Tibial nerve (tissue), 3 donors: ENCODE results near the gene TMEM259.

Experiments
- POLR2A ChIP-seq, 2 donors: fragments of 450-650 bp; IDR thresholded peaks; one replicate each; pipeline ENCODE4 v1.6.1; 2017; ENCODE audit warnings: antibody characterized with exemption in 2 of 2, mild to moderate bottlenecking in 2 of 2, moderate library complexity in 2 of 2
- TF ChIP-seq, protein P1 (sequence below), 5 experiments: fragments of 200-600 bp in 3 of 5; fragments of 450-650 bp in 2 of 5; sonication (generic) in 3 of 5; IDR thresholded peaks; one replicate each; pipeline ENCODE4 v1.5.1; 2016 to 2019; ENCODE audit warnings: antibody characterized with exemption in 5 of 5, mild to moderate bottlenecking in 3 of 5, moderate library complexity in 2 of 5

DNA sequence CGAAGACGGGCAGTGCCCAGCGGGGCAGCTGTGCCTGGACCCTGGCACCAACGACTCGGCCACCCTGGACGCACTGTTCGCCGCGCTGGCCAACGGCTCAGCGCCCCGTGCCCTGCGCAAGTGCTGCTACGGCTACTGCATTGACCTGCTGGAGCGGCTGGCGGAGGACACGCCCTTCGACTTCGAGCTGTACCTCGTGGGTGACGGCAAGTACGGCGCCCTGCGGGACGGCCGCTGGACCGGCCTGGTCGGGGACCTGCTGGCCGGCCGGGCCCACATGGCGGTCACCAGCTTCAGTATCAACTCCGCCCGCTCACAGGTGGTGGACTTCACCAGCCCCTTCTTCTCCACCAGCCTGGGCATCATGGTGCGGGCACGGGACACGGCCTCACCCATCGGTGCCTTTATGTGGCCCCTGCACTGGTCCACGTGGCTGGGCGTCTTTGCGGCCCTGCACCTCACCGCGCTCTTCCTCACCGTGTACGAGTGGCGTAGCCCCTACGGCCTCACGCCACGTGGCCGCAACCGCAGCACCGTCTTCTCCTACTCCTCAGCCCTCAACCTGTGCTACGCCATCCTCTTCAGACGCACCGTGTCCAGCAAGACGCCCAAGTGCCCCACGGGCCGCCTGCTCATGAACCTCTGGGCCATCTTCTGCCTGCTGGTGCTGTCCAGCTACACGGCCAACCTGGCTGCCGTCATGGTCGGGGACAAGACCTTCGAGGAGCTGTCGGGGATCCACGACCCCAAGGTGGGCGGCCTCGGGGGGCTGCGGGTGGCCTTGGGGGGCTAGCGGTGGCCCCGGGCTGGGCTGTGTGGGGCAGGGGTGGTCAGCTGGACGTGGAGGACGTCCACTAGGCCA, 15.9 kb downstream of the TMEM259 start:
- TF ChIP-seq POLR2A (IDR thresholded peaks at IDR 0.05), result no peak
- TF ChIP-seq, protein P1, sequence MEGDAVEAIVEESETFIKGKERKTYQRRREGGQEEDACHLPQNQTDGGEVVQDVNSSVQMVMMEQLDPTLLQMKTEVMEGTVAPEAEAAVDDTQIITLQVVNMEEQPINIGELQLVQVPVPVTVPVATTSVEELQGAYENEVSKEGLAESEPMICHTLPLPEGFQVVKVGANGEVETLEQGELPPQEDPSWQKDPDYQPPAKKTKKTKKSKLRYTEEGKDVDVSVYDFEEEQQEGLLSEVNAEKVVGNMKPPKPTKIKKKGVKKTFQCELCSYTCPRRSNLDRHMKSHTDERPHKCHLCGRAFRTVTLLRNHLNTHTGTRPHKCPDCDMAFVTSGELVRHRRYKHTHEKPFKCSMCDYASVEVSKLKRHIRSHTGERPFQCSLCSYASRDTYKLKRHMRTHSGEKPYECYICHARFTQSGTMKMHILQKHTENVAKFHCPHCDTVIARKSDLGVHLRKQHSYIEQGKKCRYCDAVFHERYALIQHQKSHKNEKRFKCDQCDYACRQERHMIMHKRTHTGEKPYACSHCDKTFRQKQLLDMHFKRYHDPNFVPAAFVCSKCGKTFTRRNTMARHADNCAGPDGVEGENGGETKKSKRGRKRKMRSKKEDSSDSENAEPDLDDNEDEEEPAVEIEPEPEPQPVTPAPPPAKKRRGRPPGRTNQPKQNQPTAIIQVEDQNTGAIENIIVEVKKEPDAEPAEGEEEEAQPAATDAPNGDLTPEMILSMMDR (IDR thresholded peaks at IDR 0.05), result no peak
